ENCODE data around the gene LMLN. TPM values are rescaled to one million over a fixed set of nuclear protein-coding genes. Genes with fewer than 3 reads are reported as not detected.
A peak's percentile ranks its signal among the peaks of the same experiment; 100 is the strongest.

Gene LMLN
- total and polyA plus RNA-seq, 2 of the 13 experiments (the other 11 are each of a cell fraction or from before 2014, with no cell fraction given), result 1.2 to 1.8 TPM

- peak; percentile 36; the same call in 1 of the 2 replicates for TF ChIP-seq ARID5B (CRISPR knock-in tag; IDR thresholded peaks at IDR 0.05)
- TF ChIP-seq ARID4A (CRISPR knock-in tag; IDR thresholded peaks at IDR 0.05; ENCODE audit: borderline replicate concordance), result peak; percentile 92
- TF ChIP-seq UBTF (CRISPR knock-in tag; IDR thresholded peaks at IDR 0.05), result peak; percentile 67; the same call in 1 of the 2 replicates
- peak; percentile 81 for TF ChIP-seq RBFOX2 (IDR thresholded peaks at IDR 0.05; ENCODE audit: low read depth, low read length)
- TF ChIP-seq ATF7-NPFF (CRISPR knock-in tag; IDR thresholded peaks at IDR 0.05; ENCODE audit: low read depth), result no peak
- no peak for TF ChIP-seq SAFB2 (CRISPR knock-in tag; IDR thresholded peaks at IDR 0.05; ENCODE audit: borderline replicate concordance, low read depth)
- TF ChIP-seq CC2D1A (CRISPR knock-in tag; IDR thresholded peaks at IDR 0.05), result peak; percentile 62; the same call in 1 of the 2 replicates
- TF ChIP-seq PCBP1 (IDR thresholded peaks at IDR 0.05; ENCODE audit: borderline replicate concordance, low read depth, low read length), result no peak
- TF ChIP-seq CREBL2 (CRISPR knock-in tag; IDR thresholded peaks at IDR 0.05; ENCODE audit: borderline replicate concordance), result no peak; the same call in 1 of the 2 replicates
- TF ChIP-seq TFE3 (CRISPR knock-in tag; IDR thresholded peaks at IDR 0.05), result peak; percentile 81
- TF ChIP-seq RAD21 (CRISPR knock-in tag; IDR thresholded peaks at IDR 0.05), result peak; percentile 35; the same call in 1 of the 2 replicates
- 0 out of 2 replicates have a peak, but pooled peaks have one; percentile 24 for TF ChIP-seq ZNF691 (CRISPR knock-in tag; IDR thresholded peaks at IDR 0.05; ENCODE audit: borderline replicate concordance, low read depth)
- peak; percentile 14; the same call in 1 of the 2 replicates for TF ChIP-seq CEBPG (CRISPR knock-in tag; IDR thresholded peaks at IDR 0.05)
Observed at GRCh38 chr3:197959891-197960693, at the start of gene LMLN (continued).

Measured in HepG2 (cell line).